Fibroblast of lung (primary cell): ENCODE data around the gene IMPDH1. TPM values are rescaled to one million over a fixed set of nuclear protein-coding genes. Genes with fewer than 3 reads are reported as not detected.

Experiments
- DNase-seq, 2 donors: peaks; one replicate each; pipeline versions ENCODE4 v3.0.0 to v3.0.0-alpha.2; 2010; ENCODE audit warnings: low read depth in 2 of 2
- H2AFZ ChIP-seq: 2 replicates; pipeline ENCODE4 v1.5.1; 2012; ENCODE audit warnings: low read length, control low read depth, inconsistent platforms
- H3K27ac ChIP-seq: 2 replicates; pipeline ENCODE4 v1.5.1; 2011; ENCODE audit warnings: low read length, control low read depth; ENCODE audit not compliant: insufficient read depth
- H3K27me3 ChIP-seq: 2 replicates; pipeline ENCODE4 v1.5.1; 2011; ENCODE audit warnings: mild to moderate bottlenecking, low read length; ENCODE audit not compliant: control insufficient read depth, insufficient read depth
- H3K36me3 ChIP-seq: 2 replicates; pipeline ENCODE4 v1.5.1; 2011; ENCODE audit warnings: low read length; ENCODE audit not compliant: control insufficient read depth, insufficient read depth
- H3K4me1 ChIP-seq: 2 replicates; pipeline ENCODE4 v1.5.1; 2011; ENCODE audit warnings: low read length; ENCODE audit not compliant: control insufficient read depth, insufficient read depth; ENCODE audit errors: extremely low read depth
- H3K4me2 ChIP-seq: 2 replicates; pipeline ENCODE4 v1.5.1; 2011; ENCODE audit warnings: low read length, control low read depth; ENCODE audit not compliant: insufficient read depth; ENCODE audit errors: extremely low read depth
- H3K4me3 ChIP-seq, 4 experiments: fragments of 200-600 bp in 1 of 4; sonication (generic) in 1 of 4; replicated peaks in 1 of 4; 2 replicates each; pipeline ENCODE4 v1.5.1; 2011 to 2016; ENCODE audit warnings: low read length in 4 of 4, low read depth in 3 of 4, mild to moderate bottlenecking in 3 of 4, control low read depth in 2 of 4, inconsistent platforms in 1 of 4, mixed read lengths in 1 of 4; ENCODE audit not compliant: insufficient read depth in 1 of 4; ENCODE audit errors: control extremely low read depth in 1 of 4
- H3K79me2 ChIP-seq: 2 replicates; pipeline ENCODE4 v1.5.1; 2012; ENCODE audit warnings: mild to moderate bottlenecking, low read length, inconsistent platforms; ENCODE audit not compliant: control insufficient read depth, insufficient read depth
- H3K9ac ChIP-seq: 2 replicates; pipeline ENCODE4 v1.5.1; 2011; ENCODE audit warnings: mild to moderate bottlenecking, low read length, control low read depth; ENCODE audit not compliant: insufficient read depth
- H3K9me3 ChIP-seq: 2 replicates; pipeline ENCODE4 v1.5.1; 2012; ENCODE audit warnings: low read depth, low read length; ENCODE audit not compliant: control insufficient read depth, insufficient read depth
- H4K20me1 ChIP-seq: 2 replicates; pipeline ENCODE4 v1.5.1; 2011; ENCODE audit warnings: low read length; ENCODE audit not compliant: control insufficient read depth, insufficient read depth; ENCODE audit errors: extremely low read depth
- EZH2 ChIP-seq: IDR thresholded peaks from 2 replicates; pipeline ENCODE4 v1.5.1; 2012; ENCODE audit warnings: low read length, control low read depth, mild to moderate bottlenecking; ENCODE audit errors: missing control alignments
- polyA plus RNA-seq, 2 donors: library from polyadenylated mRNA; depleted of rRNA in 1 of 2; stranded (reverse) in 1 of 2; unstranded in 1 of 2; fragments of >200 nt; gene quantifications; 2 replicates each; pipeline ENCODE4 v1.2.1, GENCODE V29; 2011 to 2012; ENCODE audit warnings: missing spikeins in 1 of 2
- total RNA-seq: library from RNA; depleted of rRNA; stranded (reverse); fragments of >200 nt; gene quantifications from 2 replicates; pipeline ENCODE4 v1.2.1, GENCODE V29; 2014
- TF ChIP-seq, protein P1 (sequence below), 2 donors: IDR thresholded peaks in 1 of 2; conservative IDR thresholded peaks in 1 of 2; 1 replicate in 1 of 2; 2 replicates in 1 of 2; pipeline ENCODE4 v1.5.1; 2011 to 2012; ENCODE audit warnings: low read length in 2 of 2, control low read depth in 1 of 2, inconsistent platforms in 1 of 2, low read depth in 1 of 2, mild to moderate bottlenecking in 1 of 2

The IMPDH1 gene
- total and polyA plus RNA-seq, 2 donors (not counting 1 experiment from before 2014, with no cell fraction given) = 30.2 to 56.5 TPM

DNA sequence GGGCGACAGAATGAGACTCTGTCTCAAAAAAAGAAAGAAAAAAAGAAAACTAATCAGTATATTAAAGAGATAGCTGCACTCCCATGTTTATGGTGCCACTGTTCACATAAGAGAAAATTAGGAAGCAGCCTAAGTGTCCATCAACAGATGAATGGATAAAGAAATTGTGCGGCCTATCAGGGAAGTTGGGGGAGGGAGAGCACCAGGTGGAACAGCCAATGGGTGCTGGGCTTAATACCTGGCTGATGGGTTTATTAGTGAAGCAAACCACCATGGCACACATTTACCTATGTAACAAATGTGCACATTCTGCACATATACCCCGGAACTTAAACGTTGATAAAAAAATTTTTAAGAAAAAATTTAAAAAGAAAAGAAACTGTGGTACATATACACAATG, 39.3 kb downstream of the IMPDH1 start:
- Histone ChIP-seq H3K4me1 (no peaks in the 10 kb centered on the region), H3K79me2 (no peaks in the 10 kb centered on the region), H3K4me2 (no peak overlapping the region), H3K9ac (no peak overlapping the region), H3K9me3 (no peaks in the 10 kb centered on the region), H3K36me3 (no peaks in the 10 kb centered on the region), H2AFZ (no peak overlapping the region), H3K27ac (no peak overlapping the region), H4K20me1 (no peaks in the 10 kb centered on the region), H3K4me3 (no peak overlapping the region), H3K27me3 (peaks cover 22% of the 10 kb centered on the region)
- TF ChIP-seq, protein P1, sequence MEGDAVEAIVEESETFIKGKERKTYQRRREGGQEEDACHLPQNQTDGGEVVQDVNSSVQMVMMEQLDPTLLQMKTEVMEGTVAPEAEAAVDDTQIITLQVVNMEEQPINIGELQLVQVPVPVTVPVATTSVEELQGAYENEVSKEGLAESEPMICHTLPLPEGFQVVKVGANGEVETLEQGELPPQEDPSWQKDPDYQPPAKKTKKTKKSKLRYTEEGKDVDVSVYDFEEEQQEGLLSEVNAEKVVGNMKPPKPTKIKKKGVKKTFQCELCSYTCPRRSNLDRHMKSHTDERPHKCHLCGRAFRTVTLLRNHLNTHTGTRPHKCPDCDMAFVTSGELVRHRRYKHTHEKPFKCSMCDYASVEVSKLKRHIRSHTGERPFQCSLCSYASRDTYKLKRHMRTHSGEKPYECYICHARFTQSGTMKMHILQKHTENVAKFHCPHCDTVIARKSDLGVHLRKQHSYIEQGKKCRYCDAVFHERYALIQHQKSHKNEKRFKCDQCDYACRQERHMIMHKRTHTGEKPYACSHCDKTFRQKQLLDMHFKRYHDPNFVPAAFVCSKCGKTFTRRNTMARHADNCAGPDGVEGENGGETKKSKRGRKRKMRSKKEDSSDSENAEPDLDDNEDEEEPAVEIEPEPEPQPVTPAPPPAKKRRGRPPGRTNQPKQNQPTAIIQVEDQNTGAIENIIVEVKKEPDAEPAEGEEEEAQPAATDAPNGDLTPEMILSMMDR (conservative IDR thresholded peaks at IDR 0.05 in 1 of 2, IDR thresholded peaks at IDR 0.05 in 1 of 2; ENCODE audit: low read depth in 1 of 2, low read length in 2 of 2) = no peak
- TF ChIP-seq EZH2 = no peak
- no peak for DNase-seq

DNA sequence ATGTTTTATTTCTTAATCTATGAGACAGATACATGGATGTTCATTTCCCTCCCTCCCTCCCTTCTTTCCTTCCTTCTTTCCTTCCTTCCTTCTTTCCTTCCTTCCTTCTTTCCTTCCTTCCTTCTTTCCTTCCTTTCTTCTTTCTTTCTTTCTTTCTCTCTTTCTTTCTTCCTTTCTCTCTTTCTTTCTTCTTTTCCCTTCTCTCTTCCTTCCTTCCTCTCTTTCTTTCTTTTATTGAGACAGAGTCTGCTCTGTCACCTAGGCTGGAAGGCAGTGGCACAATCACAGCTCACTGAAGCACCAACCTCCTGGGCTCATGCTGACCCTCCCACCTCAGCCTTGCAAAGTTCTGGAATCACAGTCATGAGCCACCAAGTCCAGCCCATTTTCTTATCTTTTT, 42.8 kb downstream of the IMPDH1 start:
- DNase-seq = no peak
- TF ChIP-seq, protein P1 (conservative IDR thresholded peaks at IDR 0.05 in 1 of 2, IDR thresholded peaks at IDR 0.05 in 1 of 2; ENCODE audit: low read depth in 1 of 2, low read length in 2 of 2) = no peak
- no peak for TF ChIP-seq EZH2
- no peaks in the 10 kb centered on the region for H3K36me3 ChIP-seq
- peaks cover 31% of the 10 kb centered on the region for H3K27me3 ChIP-seq
- H3K79me2 ChIP-seq = no peaks in the 10 kb centered on the region
- H4K20me1 ChIP-seq = no peaks in the 10 kb centered on the region
- no peak overlapping the region for H3K27ac ChIP-seq
- no peak overlapping the region for H3K9ac ChIP-seq
- no peaks in the 10 kb centered on the region for H3K9me3 ChIP-seq
- H3K4me1 ChIP-seq = no peaks in the 10 kb centered on the region
- no peak overlapping the region for H2AFZ ChIP-seq
- H3K4me2 ChIP-seq = no peak overlapping the region
- H3K4me3 ChIP-seq = no peak overlapping the region

DNA sequence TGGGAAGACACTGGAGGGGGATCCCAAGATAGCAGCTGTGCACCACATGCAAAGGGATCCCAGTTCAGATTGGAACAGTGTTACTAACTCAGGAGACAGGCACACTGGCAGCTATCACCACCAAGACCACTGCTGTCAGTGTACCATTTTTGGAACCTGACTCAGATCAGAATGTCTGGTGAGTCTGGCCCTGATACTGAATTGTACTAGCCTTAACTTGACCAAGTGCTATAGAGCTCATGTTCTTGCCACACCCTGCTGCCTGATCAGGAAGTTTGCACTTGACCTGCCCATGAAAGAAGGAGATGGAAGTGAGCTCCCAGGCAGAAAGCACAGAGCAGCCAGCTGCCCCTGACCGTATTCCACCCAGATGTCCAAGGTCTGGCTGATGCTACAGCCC, 43.5 kb downstream of the IMPDH1 start:
- Histone ChIP-seq H3K79me2 (no peaks in the 10 kb centered on the region), H3K4me2 (no peak overlapping the region), H3K4me1 (no peaks in the 10 kb centered on the region), H3K36me3 (no peaks in the 10 kb centered on the region), H3K9me3 (no peaks in the 10 kb centered on the region), H3K27ac (no peak overlapping the region), H3K27me3 (peaks cover 31% of the 10 kb centered on the region), H2AFZ (no peak overlapping the region), H3K9ac (no peak overlapping the region), H4K20me1 (no peaks in the 10 kb centered on the region), H3K4me3 (no peak overlapping the region)
- DNase-seq = no peak
- TF ChIP-seq, protein P1 (conservative IDR thresholded peaks at IDR 0.05 in 1 of 2, IDR thresholded peaks at IDR 0.05 in 1 of 2; ENCODE audit: low read depth in 1 of 2, low read length in 2 of 2) = no peak
- TF ChIP-seq EZH2 = no peak
